ENCODE results near the gene USP21.
A peak's percentile ranks its signal among the peaks of the same experiment; 100 is the strongest.

Gene USP21

GRCh38 chr1:161171191-161171590 lies 11.9 kb downstream of the USP21 start:
- no peak for DNase-seq (ENCODE audit: low read depth, low spot score)

GRCh38 chr1:161171696-161172095 lies 12.4 kb downstream of the USP21 start:
- DNase-seq (ENCODE audit: low read depth, low spot score): no peak

GRCh38 chr1:161172349-161172748 lies 13.0 kb downstream of the USP21 start:
- no peak for DNase-seq (ENCODE audit: low read depth, low spot score)

- DNase-seq (ENCODE audit: low read depth, low spot score): no peak
These were observed 13.6 kb downstream of the USP21 start for GRCh38 chr1:161172776-161173376.

- DNase-seq (ENCODE audit: low read depth, low spot score): no peak
These were observed 14.4 kb downstream of the USP21 start for GRCh38 chr1:161173711-161174110.

- no peak for DNase-seq (ENCODE audit: low read depth, low spot score)
These were observed 15.6 kb downstream of the USP21 start for GRCh38 chr1:161174911-161175310.

- DNase-seq (ENCODE audit: low read depth, low spot score): no peak
These were observed 16.6 kb downstream of the USP21 start for GRCh38 chr1:161175771-161176453.

GRCh38 chr1:161176468-161177111 lies 17.3 kb downstream of the USP21 start:
- no peak for DNase-seq (ENCODE audit: low read depth, low spot score)

- peak; percentile 94 for DNase-seq (ENCODE audit: low read depth, low spot score)
These were observed 18.0 kb downstream of the USP21 start, which contains the start of gene B4GALT3 for GRCh38 chr1:161177112-161177935. Gene B4GALT3 (minus strand): TSS chr1:161177507. CDS start chr1:161176060, 1,447 bp downstream.

GRCh38 chr1:161177936-161178244 lies 18.6 kb downstream of the USP21 start:
- DNase-seq (ENCODE audit: low read depth, low spot score): no peak

GRCh38 chr1:161179698-161180097 lies 20.4 kb downstream of the USP21 start:
- no peak for DNase-seq (ENCODE audit: low read depth, low spot score)

GRCh38 chr1:161180639-161181038 lies 21.3 kb downstream of the USP21 start:
- DNase-seq (ENCODE audit: low read depth, low spot score): no peak

GRCh38 chr1:161182214-161182613 lies 22.9 kb downstream of the USP21 start:
- DNase-seq (ENCODE audit: low read depth, low spot score): no peak

- no peak for DNase-seq (ENCODE audit: low read depth, low spot score)
These were observed 26.0 kb downstream of the USP21 start for GRCh38 chr1:161185282-161185682.

- DNase-seq (ENCODE audit: low read depth, low spot score): no peak
These were observed 26.5 kb downstream of the USP21 start for GRCh38 chr1:161185732-161186311.

GRCh38 chr1:161187311-161187710 lies 28.0 kb downstream of the USP21 start:
- DNase-seq (ENCODE audit: low read depth, low spot score): no peak

GRCh38 chr1:161188381-161188780 lies 29.1 kb downstream of the USP21 start:
- DNase-seq (ENCODE audit: low read depth, low spot score): no peak

GRCh38 chr1:161189036-161189435 lies 29.7 kb downstream of the USP21 start:
- no peak for DNase-seq (ENCODE audit: low read depth, low spot score)

GRCh38 chr1:161190962-161191521 lies 31.7 kb downstream of the USP21 start:
- no peak for DNase-seq (ENCODE audit: low read depth, low spot score)

- DNase-seq (ENCODE audit: low read depth, low spot score): no peak
These were observed 32.7 kb downstream of the USP21 start for GRCh38 chr1:161191971-161192370.

Measured in activated naive CD8-positive, alpha-beta T cell treated with anti-CD3 and anti-CD28 coated beads, Interleukin-2, amount 50 U/mL, for 16 hours (primary cell).